ENCODE results near the gene TNNT3. TPM values are rescaled to one million over a fixed set of nuclear protein-coding genes. Genes with fewer than 3 reads are reported as not detected.

The TNNT3 gene
- total RNA-seq, 1 experiment from 2014 or later: not detected

DNA sequence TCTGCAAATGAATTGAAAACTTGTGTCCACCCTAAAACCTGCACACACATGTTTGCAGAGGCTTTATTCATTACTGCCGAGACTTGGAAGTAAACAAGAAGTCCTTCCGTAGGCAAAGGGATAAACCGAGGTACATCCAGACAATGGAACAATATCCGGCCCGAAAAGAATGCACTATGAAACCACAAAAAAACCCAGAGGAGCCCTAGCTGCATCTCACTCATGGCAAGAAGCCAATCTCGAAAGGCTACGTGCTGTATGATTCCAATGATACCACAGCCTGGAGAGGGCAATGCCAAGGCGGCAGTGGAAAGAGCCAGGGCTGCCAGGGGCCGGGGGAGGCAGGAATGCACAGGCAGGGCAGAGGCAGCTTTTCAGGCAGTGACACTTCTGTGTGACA is 24.5 kb downstream of the TNNT3 start:
- no peaks in the 10 kb centered on the region for H3K27me3 ChIP-seq (ENCODE audit: insufficient read depth, low read length)
- WGBS (ENCODE audit: extremely low coverage, insufficient read length, low lambda C conversion rate): no CpG with 5 or more reads among the region's 9 CpGs
- no peak overlapping the region for H3K9ac ChIP-seq (ENCODE audit: extremely low read depth, insufficient read length, low read length)
- no peaks in the 10 kb centered on the region for H3K4me1 ChIP-seq (ENCODE audit: insufficient read depth, low read length)
- no peak overlapping the region for H2BK5ac ChIP-seq (ENCODE audit: insufficient read length, low read length)
- no peaks in the 10 kb centered on the region for H3K36me3 Mint-ChIP-seq (ENCODE audit: insufficient read depth in 1 of 3, low read depth in 3 of 3)
- H3K4me1 Mint-ChIP-seq: peaks cover 0 to 16% of the 10 kb centered on the region in 2 experiments; a peak in 2 of 4 replicates
- H3K56ac ChIP-seq (ENCODE audit: insufficient read length, low read depth, low read length): no peak overlapping the region
- TF ChIP-seq, protein P1, sequence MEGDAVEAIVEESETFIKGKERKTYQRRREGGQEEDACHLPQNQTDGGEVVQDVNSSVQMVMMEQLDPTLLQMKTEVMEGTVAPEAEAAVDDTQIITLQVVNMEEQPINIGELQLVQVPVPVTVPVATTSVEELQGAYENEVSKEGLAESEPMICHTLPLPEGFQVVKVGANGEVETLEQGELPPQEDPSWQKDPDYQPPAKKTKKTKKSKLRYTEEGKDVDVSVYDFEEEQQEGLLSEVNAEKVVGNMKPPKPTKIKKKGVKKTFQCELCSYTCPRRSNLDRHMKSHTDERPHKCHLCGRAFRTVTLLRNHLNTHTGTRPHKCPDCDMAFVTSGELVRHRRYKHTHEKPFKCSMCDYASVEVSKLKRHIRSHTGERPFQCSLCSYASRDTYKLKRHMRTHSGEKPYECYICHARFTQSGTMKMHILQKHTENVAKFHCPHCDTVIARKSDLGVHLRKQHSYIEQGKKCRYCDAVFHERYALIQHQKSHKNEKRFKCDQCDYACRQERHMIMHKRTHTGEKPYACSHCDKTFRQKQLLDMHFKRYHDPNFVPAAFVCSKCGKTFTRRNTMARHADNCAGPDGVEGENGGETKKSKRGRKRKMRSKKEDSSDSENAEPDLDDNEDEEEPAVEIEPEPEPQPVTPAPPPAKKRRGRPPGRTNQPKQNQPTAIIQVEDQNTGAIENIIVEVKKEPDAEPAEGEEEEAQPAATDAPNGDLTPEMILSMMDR (conservative IDR thresholded peaks at IDR 0.05): no peak
- no peak overlapping the region for H3K18ac ChIP-seq (ENCODE audit: insufficient read length, low read depth, low read length)
- H3K27me3 Mint-ChIP-seq (ENCODE audit: low read depth): peaks cover 13% of the 10 kb centered on the region
- no peak for DNase-seq
- H2AK5ac ChIP-seq (ENCODE audit: insufficient read length, low read length): no peak overlapping the region
- no peak overlapping the region for H3T11ph ChIP-seq (ENCODE audit: low read length)
- H3K23ac ChIP-seq (ENCODE audit: insufficient read length, low read depth, low read length): no peak overlapping the region
- no peaks in the 10 kb centered on the region for H3K23me2 ChIP-seq (ENCODE audit: insufficient read length, low read depth, low read length, poor library complexity, severe bottlenecking)
- H4K8ac ChIP-seq (replicated peaks; ENCODE audit: insufficient read length, low read depth, low read length): no peak overlapping the region
- H3K9me3 ChIP-seq (ENCODE audit: control insufficient read depth, low read depth, low read length): no peaks in the 10 kb centered on the region
- H3K9me3 Mint-ChIP-seq: no peaks in the 10 kb centered on the region; a peak in 1 of 5 replicates
- H3K4me2 ChIP-seq (ENCODE audit: insufficient read depth, insufficient read length, low read length): no peak overlapping the region
- H2AFZ ChIP-seq (ENCODE audit: low read length): no peak overlapping the region
- no peak overlapping the region for H3K27ac ChIP-seq (ENCODE audit: insufficient read length, low read depth, low read length)
- no peaks in the 10 kb centered on the region for H3K79me2 ChIP-seq (ENCODE audit: insufficient read depth, low read length)
- no peak overlapping the region for H4K91ac ChIP-seq (ENCODE audit: insufficient read length, low read depth, low read length)
- H4K20me1 ChIP-seq (ENCODE audit: control insufficient read depth, insufficient read depth, insufficient read length): no peaks in the 10 kb centered on the region
- H4K5ac ChIP-seq (ENCODE audit: insufficient read length, low read depth, low read length): no peak overlapping the region
- H2BK12ac ChIP-seq (ENCODE audit: insufficient read length, low read depth, low read length): no peak overlapping the region
- H2BK15ac ChIP-seq (ENCODE audit: low read depth, low read length): no peak overlapping the region
- H3K14ac ChIP-seq (ENCODE audit: insufficient read depth, low read length): no peak overlapping the region
- no peak overlapping the region for H3K27ac Mint-ChIP-seq
- no peak overlapping the region for H2BK120ac ChIP-seq (ENCODE audit: low read depth, low read length, poor library complexity, severe bottlenecking)
- no peak overlapping the region for H3K4ac ChIP-seq (ENCODE audit: low read depth, low read length)
- no peak overlapping the region for H2BK20ac ChIP-seq (ENCODE audit: low read depth, low read length, poor library complexity, severe bottlenecking)
- no peak overlapping the region for H3K4me3 Mint-ChIP-seq
- H3K79me1 ChIP-seq (ENCODE audit: insufficient read depth, low read depth, low read length, poor library complexity, severe bottlenecking): no peaks in the 10 kb centered on the region
